ENCODE data around the gene TFF3.

The TFF3 gene

DNA sequence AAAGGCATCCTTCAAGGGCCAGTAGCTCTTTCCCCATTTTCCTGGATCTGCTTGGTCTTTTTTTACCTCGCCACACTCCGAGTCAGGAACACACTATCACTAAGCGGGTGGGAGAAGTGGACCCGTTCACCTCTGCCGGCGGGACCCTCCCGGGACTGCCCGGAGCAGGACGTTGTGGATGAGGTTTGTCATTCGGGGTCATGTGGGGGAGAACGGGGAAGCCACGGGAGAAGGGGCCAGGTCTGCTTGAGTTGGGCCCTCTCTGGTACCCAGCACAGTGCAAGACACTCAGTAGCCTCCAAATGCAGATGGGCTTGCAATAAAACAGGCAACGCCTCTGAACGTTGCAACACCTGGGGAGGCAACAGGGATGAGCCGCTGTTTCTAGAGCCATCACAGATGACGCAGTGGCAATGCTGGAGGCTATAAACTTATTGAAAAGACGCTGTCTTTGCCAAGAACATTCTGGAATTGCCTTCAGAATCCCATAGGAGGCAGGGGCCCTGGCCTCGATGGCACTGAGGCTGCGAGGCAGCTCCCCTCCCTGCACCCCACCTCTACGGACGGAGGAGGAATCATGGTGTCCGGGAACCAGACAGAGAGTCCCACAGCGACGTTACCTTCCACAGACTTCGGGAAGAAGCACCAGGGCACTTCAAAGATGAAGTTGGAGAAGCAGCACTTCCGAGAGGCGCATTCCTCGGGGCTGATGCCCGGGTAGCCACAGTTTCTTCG, 31.8 kb upstream of the TFF3 start:
- DNase-seq = no peak

DNA sequence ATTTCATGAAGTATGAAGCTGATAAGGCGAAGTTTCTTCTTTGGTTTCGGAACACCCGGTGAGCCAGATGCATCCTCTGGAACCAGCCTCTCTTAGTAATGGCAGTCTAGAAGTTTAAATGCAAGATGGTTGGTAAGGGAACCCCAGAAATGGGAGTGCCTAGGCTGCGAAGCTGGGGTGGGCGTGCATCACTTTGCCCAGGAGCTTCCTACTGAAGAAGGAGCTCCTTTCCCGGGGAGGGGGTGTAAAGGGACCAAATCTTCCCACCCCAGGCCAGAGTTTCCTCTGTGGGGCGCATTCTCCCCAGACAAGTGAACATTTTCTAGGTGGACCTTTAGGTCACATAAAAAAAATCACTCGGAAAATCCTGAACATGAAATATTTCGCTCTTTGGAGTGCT, 31.2 kb upstream of the TFF3 start:
- no peak for DNase-seq

DNA sequence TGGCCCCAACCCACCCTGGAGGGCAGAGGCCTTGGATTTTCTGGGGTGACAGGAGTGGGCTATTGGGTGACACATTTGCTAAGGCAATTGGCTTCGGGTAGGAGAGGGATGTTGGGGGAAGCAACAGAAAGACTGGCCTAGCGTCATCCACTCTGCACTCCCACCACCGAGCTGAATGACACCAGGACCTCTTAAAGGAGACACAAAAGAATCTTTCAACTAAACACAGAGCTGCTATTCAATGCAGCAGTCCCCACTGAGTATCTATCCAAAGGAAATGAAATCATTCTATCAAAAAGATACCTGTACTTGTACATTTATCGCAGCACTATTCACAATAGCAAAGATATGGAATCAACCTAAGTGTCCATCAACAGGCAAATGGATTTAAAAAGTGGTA, 29.4 kb upstream of the TFF3 start:
- DNase-seq = no peak

DNA sequence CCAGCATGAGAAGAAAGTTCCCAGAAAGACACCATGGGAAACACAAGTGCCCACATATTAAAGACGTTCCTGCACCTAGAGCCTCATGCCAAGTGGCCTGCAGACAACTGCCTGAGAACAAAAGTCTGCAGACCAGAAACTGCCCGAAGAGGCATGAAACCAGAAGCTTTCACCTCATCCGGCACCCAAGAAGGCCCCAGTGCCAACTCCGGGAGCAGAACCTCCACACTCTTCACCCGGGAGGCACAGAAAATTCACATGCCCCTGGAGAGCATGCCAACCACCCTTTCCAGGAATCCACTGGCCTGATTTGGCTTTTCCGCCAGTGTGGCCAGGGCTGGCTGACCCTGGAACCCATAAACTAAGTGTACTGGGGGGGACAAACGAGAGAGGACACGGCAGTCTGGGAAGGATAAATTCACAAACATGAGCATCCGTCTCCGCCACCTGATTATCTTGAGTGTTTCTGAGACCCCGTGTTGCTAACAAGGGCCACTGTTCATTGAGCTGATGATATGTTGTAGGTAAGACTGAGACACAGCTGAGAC, 28.8 kb upstream of the TFF3 start:
- no peak for DNase-seq

DNA sequence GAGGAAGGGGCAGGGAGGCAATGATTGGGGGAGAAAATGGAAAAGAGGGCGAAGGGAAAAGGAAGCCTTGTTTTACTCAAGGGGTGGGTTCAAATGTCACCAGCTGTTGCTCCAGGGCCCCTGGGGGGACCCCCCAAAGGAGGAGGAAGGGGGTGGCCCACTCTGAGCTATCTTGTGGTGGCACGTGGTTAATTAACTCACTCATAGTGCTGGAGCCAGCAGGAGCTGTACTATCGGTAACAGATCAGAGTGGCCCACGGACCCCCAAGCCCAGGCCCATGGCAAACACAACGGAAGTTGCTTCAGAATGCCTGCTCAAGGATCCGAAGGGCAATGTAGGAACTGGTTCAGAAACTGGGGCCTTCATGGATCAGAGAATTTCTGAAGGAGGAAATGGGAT, 28.3 kb upstream of the TFF3 start:
- no peak for DNase-seq

DNA sequence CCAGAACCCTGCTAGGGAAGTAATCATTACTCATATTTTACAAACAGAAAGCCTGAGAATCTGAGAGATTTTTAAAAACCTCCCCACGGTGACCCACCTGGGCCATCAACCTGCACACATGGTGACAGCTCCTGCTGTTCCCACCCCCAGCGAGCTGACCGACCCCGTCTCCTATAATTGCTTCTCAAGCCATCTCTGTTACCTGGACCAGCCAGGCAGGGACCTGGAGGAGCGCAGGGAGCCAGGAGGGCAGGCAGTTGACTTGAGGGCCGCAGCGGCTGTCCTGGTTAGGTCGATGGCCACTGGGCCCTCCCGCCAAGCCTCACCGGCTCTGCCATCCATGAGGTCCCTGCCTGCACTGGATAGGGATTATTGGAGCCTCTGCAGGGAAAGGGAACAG, 27.9 kb upstream of the TFF3 start:
- no peak for DNase-seq

DNA sequence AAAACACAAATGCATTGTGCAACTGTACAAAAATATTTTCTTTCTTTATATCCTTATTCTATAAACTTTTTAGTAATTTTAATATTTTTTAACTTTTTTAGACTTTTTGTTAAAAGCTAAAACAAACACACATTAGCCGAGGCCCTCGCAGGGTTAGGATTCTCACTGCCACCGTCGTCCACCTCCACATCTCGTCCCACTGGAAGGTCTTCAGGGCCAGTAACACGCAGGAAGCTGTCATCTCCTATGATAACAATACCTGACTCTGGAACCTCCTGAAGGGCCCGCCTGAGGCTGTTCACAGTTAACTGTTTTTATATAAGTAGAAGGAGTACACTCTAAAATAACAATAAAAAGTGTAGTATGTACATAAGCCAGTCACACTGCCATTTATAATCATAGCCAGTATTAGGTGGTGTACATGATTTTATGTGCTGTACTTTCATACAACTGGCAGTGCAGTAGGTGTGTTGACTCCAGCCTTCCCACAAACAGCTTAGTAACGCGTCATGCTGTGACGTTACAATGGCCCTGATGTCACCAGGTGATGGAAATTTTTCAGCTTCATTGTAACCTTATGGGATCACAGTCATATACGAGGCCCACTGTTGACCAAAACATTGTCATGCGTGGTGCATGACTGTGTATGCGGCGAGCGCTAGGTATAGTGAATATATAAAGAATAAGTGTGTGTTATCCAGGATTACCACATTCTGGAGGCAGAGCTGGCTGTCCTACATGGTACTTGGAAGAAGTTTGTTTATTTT, 26.8 kb upstream of the TFF3 start:
- no peak for DNase-seq

DNA sequence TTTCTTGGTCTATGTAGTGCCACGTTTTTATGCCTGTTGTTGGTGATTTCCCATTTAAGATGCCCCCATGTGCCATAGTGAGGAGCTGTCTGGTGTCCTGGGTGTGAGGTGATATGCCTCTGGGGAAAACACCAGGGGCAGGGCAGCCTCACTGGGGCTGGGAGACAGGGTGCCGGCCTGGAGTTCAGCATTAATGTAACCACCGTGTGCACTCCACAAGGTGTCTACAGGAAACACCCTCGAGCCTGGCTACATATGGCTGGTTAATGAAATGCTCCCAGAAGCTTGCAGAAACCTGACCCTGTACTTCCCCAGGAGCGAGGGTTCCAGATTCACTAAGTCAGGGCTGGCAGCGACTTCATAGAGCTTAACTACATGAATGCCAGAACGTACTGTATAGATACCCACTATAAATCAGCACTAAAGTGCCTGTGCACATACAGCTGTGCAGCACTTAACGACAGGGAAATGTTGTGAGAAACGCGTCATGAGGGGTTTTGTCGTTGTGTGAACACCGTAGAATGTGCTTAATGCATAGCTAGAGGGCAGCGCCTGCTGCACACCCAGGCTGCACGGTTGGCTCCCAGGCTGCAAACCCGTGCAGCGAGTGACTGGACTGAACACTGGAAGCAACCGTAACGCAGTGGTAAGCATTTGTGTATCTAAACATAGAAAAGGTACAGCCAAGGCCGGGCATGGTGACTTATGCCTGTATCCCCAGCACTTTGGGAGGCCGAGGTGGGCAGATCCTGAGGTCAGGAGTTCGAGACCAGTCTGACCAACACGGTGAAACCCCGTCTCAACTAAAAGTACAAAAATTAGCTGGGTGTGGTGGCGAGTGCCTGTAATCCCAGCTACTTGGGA, 25.2 kb upstream of the TFF3 start:
- DNase-seq = no peak

DNA sequence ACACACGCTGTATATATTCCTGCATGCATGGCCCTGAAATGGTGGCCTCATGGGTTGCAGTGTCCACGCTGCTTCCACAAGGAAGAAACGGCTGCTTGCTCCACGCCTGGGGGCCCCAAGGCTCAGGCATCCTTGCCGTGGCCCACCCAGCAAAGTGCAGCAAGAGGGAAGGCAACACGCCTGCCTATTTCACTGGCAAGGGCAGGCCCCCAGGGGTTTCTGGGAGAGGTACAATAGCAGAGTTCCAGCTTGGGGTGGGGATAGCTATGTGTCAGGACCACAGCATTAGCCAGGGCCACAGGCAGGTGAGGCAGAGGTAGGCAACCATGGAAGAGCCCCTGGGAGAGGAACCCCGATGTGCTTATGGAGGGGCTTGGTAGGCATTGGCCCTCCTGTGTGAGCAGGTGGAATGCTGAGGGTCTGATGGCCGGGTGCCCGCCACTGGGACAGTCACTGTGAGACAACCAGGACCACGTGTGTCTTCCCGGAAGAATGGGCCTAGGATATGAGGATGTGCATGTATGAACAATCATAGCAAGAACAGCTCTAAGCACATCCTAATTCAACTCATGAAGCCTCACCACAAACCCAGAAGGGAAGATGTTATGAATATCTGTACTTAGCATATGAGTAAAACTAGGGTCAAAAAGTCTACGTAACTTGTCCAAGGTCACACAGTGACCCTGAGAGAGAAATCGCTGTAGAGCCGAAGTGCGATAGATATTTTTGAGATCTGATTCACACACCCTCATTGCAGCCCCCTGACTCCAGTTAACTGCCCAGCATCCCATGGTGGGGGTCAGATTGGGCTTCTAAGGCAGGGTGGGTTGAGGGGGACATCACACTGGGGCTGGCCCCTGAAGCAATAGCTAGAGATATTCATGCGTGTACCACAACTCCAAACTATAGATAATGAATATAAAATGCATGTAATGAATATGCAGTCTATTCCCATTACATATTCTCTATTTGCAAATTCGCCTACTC, 23.8 kb upstream of the TFF3 start:
- no peak for DNase-seq

DNA sequence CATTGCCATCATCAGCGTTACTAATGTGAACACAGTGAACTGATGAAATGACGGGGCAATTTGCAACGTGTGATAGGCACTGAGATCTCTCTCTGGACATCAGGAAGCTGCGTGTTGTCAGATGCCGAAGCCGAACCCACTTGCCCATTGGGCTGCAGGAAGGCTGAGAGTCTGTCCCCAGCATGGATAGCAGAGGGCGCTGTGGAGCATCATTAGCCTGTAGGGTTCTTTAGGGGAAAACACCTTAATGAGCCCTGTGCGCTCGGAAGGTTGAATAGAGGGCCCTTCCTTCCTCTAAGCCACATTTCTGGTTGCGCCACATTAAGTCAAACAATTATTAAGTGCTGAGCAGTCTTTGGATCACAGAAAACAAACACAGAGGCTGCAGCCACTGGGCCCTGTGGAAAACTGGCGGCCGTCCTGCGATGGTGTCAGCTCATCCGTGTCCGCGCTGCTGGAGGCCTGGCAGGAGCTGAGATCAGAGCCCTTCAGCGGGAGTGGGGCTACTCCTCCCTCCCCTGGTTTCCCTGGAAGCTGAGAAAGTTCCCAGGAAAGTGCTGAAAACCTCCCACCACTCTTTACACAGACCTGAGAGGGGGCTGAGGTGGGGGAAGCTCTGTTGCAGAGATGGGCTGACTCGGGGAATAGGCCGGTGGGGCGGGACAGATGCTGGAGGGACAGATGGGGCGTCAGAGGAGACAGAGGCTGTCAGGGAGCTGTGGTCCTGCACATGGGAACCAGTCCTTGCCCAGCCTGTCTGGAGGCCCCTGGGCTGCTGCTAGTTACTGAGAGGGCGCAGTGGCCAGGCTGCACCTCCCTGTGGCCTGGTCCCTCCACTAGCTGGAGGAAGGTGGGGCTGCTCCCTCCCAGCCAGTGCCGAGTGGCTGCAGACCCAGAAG, 22.9 kb upstream of the TFF3 start:
- DNase-seq = no peak

DNA sequence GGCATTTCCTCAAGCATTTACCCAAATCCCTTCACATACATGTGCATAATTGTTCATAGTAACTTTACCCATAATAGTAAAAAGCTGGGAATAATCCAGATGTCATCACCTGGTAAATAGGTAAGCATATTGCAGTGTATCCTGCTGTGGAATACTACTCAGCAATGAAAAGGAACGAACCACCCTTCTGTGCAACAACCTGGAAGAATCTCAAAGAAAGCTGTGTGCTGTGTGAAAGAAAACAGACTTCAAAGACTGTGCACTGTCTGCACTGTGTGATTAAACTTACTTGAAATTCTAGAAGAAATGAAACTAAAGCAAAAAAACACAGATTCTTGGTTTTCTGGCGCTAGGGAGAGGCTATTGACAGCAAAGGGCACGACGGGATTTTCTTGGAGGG, 22.1 kb upstream of the TFF3 start:
- DNase-seq = no peak

DNA sequence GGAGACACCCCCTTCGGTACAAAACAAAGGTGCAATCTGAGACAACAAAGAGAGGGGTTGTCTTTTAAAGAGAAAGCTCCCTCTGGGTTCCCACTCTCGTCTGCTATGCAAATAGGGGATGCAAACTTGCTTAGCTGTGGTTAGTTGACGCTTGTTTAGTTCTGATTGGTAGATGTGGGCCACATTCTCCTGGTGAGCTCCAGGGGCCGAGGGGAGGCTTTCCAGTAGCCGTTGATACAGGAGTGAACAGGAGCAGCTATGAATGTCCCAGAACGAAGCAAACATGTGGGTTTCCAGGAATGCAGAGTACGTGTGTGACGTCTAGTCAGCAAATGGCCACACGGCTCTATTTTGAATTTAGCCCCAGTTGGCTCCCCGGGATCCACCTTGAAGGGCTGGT, 20.8 kb upstream of the TFF3 start:
- DNase-seq = no peak

DNA sequence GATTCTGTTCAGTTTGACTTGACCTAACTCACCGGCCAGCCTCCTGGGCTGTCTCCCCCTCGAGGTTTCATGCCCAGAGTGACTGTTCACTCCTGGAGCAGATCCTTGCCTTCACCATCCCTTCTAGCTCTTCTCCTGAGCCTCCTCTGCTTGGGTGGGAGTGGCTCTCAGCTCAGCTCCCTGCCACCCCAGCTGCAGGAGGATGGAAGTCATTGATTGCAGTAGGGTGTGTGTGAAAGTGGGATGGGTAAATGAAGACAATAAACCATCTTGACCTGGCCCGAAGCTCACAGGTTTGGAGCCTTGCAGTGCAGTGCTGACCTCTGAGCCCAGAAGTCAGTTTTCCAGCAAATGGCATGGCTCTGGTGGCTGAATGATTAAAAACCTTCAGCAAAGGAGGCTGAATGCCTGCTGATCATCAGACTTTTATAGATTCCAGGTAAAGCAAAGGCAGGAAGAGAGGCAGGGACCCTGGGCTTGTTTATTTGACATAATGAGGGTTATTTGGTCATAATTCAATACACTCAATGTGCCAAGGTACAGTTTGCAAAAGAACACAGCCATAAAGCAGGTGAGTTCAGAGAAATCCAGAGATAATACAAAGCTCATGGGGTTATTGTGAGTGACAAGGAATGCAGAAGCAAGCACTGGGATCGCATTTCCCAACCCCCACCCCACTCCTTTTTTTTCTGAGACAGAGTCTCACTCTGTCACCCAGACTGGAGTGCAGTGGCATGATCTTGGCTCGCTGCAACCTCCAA, 17.5 kb upstream of the TFF3 start:
- no peak for DNase-seq

DNA sequence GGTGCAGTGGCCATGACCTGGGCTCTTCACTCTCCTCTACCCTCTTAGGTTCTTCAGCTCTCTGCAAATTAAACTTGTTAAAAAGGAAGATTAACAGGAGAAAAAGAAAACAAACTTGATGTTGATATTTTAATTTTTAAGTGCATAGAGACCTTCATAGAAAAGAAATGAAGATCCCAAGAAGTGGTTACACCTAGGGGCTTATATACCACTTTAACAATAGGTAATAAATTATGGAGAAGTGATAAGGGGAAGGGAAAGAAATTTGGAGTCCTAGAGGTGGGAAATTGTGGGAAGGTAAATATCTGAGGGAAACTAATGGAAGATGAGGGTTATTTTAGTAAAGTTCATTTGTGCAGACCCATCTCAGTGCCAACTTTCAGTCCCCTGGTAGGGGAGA, 16.5 kb upstream of the TFF3 start:
- DNase-seq = no peak

DNA sequence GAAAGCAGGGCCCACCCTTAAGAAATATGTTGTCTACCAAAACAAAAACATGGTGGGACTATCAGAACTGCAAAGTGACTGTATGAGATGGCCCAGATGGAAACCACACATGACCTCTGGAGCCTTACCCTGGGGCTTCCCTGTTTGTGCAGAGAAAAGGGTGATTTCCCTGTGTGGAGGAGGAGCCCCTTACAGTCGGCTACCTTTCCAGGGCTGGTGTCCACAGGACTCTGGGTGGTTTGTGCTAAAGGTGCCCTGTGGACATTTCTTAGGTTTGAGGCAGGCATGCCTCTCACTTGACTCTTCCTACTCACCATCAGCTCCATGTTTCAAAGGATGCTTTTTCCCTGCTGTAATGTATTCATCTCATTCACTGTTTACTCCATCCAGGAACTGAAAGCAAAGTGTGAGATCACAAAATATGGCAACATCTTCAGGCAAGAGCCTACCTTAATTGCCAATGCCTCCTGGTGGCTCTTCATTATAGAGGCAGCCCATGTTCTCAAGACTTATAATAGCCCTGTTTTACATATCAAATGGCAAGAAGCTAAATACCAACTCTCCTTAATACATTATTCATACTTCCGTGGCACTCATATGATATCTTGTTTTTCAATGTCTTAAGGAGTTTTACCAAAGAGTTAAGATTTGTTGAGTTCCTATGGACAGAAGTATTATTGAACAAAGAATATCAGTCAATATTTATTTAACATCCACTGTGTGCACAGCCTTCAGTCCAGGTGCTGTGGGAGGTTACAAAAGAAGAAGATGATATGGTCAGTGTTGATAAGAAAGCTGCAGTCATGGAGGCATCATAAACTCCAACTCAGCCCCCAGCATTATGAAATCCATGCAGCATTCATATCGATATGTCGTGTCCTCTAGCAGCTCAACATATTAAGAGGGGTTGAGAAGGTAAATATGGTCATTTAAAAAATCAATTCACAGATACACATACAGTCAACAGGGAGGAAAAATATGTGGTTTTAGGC, 15.5 kb upstream of the TFF3 start:
- DNase-seq = no peak

DNA sequence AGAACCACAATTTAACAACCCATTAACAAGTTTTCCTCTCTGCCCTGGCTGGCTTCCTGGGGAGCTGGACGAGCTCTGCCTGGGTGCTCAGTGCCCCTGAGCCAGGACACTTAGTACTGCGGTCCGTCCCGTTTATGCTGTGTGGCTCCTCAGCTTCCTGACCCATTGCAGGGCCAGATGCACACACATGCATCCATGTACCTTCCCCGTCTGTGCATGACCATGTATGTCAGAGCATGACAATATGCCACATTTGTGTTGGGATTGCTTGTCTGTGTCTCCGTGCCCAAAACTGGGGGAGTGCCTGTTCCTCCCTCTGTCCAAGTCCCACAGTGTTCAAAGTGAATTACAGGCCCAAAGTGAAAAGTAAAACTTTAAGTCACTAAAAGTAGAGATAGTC, 9.7 kb upstream of the TFF3 start:
- no peak for DNase-seq

DNA sequence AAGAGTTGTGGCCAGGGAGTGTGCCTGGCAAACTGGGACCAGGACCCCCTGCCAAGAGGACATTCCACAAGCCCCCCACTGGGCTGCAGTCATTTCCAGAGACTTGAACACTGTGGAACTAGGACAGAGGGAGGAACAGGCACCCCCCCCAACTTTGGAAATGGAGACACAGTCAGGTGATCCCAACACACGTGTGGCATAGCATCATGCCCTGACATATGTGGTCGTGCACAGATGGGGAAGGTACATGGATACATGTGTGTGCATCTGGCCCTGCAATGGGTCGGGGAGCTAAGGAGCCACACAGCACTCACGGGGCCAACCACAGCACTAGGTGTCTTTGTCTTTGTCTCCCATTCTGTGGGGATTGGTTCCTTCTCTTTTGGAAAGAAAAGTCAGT, 6.6 kb upstream of the TFF3 start:
- DNase-seq = no peak

DNA sequence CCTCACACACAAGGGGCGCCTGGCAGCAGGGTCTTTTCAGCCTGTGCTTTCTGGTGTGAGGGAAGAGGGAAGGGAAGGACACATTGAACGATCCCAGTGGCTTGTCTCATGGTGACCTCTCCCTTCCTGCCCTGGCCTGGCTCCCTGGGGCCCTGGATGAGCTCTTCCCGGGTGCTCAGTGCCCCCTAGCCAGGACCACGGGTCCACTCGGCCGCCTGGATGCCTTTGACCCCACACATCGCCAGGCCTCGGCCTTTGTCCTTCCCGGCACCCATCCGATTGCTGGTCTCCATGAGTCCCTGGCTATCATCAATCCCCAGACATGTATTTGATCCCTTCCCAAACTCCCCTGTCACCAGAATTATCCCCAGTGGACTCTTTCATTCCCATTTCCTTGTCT, 6.0 kb upstream of the TFF3 start:
- DNase-seq = no peak

DNA sequence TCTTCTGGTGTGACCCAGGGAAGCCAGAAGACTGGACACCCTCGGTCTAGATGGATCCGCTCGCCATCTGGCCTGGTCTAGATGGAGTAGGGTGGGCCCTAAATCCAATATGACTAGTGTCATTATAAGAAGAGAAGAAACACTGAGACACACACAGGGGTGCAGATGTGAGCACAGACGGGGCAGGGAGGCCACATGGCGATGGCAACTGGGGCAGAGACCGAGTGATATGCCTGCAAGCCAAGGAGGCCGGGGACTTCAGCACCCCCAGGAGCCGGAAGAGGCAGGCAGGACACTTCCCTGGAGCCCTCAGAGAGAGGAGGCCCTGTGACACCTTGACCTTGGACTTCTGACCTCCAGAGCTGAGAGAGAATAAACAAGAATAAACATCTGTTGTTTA, 5.6 kb upstream of the TFF3 start:
- DNase-seq = no peak

Data from NCI-H1436 treated with DMSO at 0.1 percent for 48 hours (cell line).